Measurements from ENCODE around the gene SORT1. TPM values are rescaled to one million over a fixed set of nuclear protein-coding genes. Genes with fewer than 3 reads are reported as not detected.

Gene SORT1
- total and polyA plus RNA-seq, 2 of the 13 experiments (the other 11 are each of a cell fraction or from before 2014, with no cell fraction given), result 32.4 to 93.0 TPM

DNA sequence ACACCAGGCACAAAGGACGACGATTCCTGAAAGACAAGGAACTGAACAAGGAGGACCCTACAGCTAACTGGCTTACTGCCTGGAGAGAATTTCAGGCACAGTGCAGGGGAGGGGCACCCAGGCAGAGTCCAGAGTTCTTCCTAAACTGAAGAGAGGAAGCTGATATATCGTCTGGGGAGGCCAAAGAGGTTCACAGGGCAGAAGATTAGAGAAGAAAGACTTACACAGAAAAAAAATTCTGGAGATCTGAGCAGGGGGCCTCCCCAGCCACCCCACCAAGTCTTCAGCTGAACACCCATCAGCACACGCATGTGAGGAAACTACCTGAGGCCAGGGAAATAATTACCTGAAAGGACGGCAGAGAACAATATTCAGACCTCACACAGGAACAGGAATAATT lies 24.6 kb downstream of the SORT1 start (continued):
- peak in 1 of 2 experiments; percentile 27; a peak in 1 of 4 replicates for TF ChIP-seq EP300 (IDR thresholded peaks at IDR 0.05; ENCODE audit: low read depth in 2 of 2, low read length in 2 of 2)
- TF ChIP-seq EP300 (CRISPR knock-in tag; IDR thresholded peaks at IDR 0.05; ENCODE audit: borderline replicate concordance), result no peak
- TF ChIP-seq, protein P1, sequence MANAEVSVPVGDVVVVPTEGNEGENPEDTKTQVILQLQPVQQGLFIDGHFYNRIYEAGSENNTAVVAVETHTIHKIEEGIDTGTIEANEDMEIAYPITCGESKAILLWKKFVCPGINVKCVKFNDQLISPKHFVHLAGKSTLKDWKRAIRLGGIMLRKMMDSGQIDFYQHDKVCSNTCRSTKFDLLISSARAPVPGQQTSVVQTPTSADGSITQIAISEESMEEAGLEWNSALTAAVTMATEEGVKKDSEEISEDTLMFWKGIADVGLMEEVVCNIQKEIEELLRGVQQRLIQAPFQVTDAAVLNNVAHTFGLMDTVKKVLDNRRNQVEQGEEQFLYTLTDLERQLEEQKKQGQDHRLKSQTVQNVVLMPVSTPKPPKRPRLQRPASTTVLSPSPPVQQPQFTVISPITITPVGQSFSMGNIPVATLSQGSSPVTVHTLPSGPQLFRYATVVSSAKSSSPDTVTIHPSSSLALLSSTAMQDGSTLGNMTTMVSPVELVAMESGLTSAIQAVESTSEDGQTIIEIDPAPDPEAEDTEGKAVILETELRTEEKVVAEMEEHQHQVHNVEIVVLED (CRISPR knock-in tag; IDR thresholded peaks at IDR 0.05; ENCODE audit: borderline replicate concordance), result no peak
- TF ChIP-seq, protein P2, sequence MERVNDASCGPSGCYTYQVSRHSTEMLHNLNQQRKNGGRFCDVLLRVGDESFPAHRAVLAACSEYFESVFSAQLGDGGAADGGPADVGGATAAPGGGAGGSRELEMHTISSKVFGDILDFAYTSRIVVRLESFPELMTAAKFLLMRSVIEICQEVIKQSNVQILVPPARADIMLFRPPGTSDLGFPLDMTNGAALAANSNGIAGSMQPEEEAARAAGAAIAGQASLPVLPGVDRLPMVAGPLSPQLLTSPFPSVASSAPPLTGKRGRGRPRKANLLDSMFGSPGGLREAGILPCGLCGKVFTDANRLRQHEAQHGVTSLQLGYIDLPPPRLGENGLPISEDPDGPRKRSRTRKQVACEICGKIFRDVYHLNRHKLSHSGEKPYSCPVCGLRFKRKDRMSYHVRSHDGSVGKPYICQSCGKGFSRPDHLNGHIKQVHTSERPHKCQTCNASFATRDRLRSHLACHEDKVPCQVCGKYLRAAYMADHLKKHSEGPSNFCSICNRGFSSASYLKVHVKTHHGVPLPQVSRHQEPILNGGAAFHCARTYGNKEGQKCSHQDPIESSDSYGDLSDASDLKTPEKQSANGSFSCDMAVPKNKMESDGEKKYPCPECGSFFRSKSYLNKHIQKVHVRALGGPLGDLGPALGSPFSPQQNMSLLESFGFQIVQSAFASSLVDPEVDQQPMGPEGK (CRISPR knock-in tag; IDR thresholded peaks at IDR 0.05), result peak; percentile 40; the same call in 1 of the 2 replicates
- TF ChIP-seq ZFP36 (IDR thresholded peaks at IDR 0.05; ENCODE audit: borderline replicate concordance, low read depth, low read length, partially characterized antibody), result no peak
- TF ChIP-seq ZNF451 (CRISPR knock-in tag; IDR thresholded peaks at IDR 0.05), result no peak
- no peak for TF ChIP-seq HES4 (CRISPR knock-in tag; IDR thresholded peaks at IDR 0.05; ENCODE audit: borderline replicate concordance)
- TF ChIP-seq, protein P3, sequence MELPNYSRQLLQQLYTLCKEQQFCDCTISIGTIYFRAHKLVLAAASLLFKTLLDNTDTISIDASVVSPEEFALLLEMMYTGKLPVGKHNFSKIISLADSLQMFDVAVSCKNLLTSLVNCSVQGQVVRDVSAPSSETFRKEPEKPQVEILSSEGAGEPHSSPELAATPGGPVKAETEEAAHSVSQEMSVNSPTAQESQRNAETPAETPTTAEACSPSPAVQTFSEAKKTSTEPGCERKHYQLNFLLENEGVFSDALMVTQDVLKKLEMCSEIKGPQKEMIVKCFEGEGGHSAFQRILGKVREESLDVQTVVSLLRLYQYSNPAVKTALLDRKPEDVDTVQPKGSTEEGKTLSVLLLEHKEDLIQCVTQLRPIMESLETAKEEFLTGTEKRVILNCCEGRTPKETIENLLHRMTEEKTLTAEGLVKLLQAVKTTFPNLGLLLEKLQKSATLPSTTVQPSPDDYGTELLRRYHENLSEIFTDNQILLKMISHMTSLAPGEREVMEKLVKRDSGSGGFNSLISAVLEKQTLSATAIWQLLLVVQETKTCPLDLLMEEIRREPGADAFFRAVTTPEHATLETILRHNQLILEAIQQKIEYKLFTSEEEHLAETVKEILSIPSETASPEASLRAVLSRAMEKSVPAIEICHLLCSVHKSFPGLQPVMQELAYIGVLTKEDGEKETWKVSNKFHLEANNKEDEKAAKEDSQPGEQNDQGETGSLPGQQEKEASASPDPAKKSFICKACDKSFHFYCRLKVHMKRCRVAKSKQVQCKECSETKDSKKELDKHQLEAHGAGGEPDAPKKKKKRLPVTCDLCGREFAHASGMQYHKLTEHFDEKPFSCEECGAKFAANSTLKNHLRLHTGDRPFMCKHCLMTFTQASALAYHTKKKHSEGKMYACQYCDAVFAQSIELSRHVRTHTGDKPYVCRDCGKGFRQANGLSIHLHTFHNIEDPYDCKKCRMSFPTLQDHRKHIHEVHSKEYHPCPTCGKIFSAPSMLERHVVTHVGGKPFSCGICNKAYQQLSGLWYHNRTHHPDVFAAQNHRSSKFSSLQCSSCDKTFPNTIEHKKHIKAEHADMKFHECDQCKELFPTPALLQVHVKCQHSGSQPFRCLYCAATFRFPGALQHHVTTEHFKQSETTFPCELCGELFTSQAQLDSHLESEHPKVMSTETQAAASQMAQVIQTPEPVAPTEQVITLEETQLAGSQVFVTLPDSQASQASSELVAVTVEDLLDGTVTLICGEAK (IDR thresholded peaks at IDR 0.05), result no peak
- TF ChIP-seq, protein P3 (CRISPR knock-in tag; IDR thresholded peaks at IDR 0.05), result no peak
- TF ChIP-seq TBP (CRISPR knock-in tag; IDR thresholded peaks at IDR 0.05), result no peak
- TF ChIP-seq, protein P4, sequence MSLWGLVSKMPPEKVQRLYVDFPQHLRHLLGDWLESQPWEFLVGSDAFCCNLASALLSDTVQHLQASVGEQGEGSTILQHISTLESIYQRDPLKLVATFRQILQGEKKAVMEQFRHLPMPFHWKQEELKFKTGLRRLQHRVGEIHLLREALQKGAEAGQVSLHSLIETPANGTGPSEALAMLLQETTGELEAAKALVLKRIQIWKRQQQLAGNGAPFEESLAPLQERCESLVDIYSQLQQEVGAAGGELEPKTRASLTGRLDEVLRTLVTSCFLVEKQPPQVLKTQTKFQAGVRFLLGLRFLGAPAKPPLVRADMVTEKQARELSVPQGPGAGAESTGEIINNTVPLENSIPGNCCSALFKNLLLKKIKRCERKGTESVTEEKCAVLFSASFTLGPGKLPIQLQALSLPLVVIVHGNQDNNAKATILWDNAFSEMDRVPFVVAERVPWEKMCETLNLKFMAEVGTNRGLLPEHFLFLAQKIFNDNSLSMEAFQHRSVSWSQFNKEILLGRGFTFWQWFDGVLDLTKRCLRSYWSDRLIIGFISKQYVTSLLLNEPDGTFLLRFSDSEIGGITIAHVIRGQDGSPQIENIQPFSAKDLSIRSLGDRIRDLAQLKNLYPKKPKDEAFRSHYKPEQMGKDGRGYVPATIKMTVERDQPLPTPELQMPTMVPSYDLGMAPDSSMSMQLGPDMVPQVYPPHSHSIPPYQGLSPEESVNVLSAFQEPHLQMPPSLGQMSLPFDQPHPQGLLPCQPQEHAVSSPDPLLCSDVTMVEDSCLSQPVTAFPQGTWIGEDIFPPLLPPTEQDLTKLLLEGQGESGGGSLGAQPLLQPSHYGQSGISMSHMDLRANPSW (CRISPR knock-in tag; IDR thresholded peaks at IDR 0.05; ENCODE audit: borderline replicate concordance), result no peak
- TF ChIP-seq, protein P5, sequence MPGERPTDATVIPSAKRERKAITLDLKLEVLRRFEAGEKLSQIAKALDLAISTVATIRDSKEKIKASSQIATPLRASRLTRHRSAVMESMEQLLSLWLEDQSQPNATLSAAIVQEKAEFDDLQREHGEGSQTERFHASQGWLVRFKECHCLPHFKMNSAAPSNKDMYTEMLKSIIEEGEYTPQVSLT (CRISPR knock-in tag; IDR thresholded peaks at IDR 0.05; ENCODE audit: borderline replicate concordance, low read depth), result no peak
